GM18517 (cell line): ENCODE data around the gene CINP.
A peak's percentile ranks its signal among the peaks of the same experiment; 100 is the strongest.

Experiments
- ATAC-seq: cut with Tn5 transposase; IDR thresholded peaks from one replicate; pipeline ENCODE4 v1.9.1; 2021; ENCODE audit warnings: mild to moderate bottlenecking, moderate library complexity; ENCODE audit not compliant: unreplicated experiment

CINP gene

GRCh38 chr14:102362545-102363181 is at the start of gene CINP, which contains the start of gene TECPR2:
Gene CINP, minus strand, starts transcription at chr14:102362890. Its CDS starts 39 bp downstream, at chr14:102362851.
Gene TECPR2, plus strand, starts transcription at chr14:102362941. Its CDS starts 13,781 bp downstream, at chr14:102376722.
- ATAC-seq, result peak; percentile 62

GRCh38 chr14:102408724-102409123 is 46.0 kb upstream of the CINP start:
- ATAC-seq, result no peak

GRCh38 chr14:102407258-102407657 is 44.6 kb upstream of the CINP start:
- ATAC-seq, result no peak

- ATAC-seq, result no peak
Observed at GRCh38 chr14:102403028-102403427, 40.3 kb upstream of the CINP start.

- no peak for ATAC-seq
Observed at GRCh38 chr14:102396521-102396920, 33.8 kb upstream of the CINP start.

- no peak for ATAC-seq
Observed at GRCh38 chr14:102394717-102395375, 32.2 kb upstream of the CINP start.

GRCh38 chr14:102392506-102392905 is 29.8 kb upstream of the CINP start:
- ATAC-seq, result no peak

- no peak for ATAC-seq
Observed at GRCh38 chr14:102390064-102390855, 27.6 kb upstream of the CINP start.

- ATAC-seq, result no peak
Observed at GRCh38 chr14:102389246-102389645, 26.6 kb upstream of the CINP start.

- ATAC-seq, result no peak
Observed at GRCh38 chr14:102387086-102387485, 24.4 kb upstream of the CINP start.

GRCh38 chr14:102378830-102379229 is 16.1 kb upstream of the CINP start:
- ATAC-seq, result no peak

GRCh38 chr14:102377696-102378095 is 15.0 kb upstream of the CINP start:
- ATAC-seq, result no peak

GRCh38 chr14:102375119-102375518 is 12.4 kb upstream of the CINP start:
- ATAC-seq, result no peak

GRCh38 chr14:102374264-102374663 is 11.6 kb upstream of the CINP start:
- no peak for ATAC-seq

- no peak for ATAC-seq
Observed at GRCh38 chr14:102373110-102373509, 10.4 kb upstream of the CINP start.

- ATAC-seq, result no peak
Observed at GRCh38 chr14:102371361-102371760, 8.7 kb upstream of the CINP start.

- no peak for ATAC-seq
Observed at GRCh38 chr14:102370305-102370809, 7.7 kb upstream of the CINP start.

- ATAC-seq, result peak; percentile 22
Observed at GRCh38 chr14:102363182-102363943, 673 bp upstream of the CINP start.

GRCh38 chr14:102362084-102362483 is 606 bp downstream of the CINP start:
- peak; percentile 53 for ATAC-seq

GRCh38 chr14:102360388-102360787 is 2.3 kb downstream of the CINP start:
- ATAC-seq, result no peak

GRCh38 chr14:102359341-102359740 is 3.3 kb downstream of the CINP start:
- no peak for ATAC-seq
